ENCODE data around the gene PCDHB13.
"Not testable (repeated sequence)": the region's sequence is repeated elsewhere in the genome, so short reads cannot be mapped to it uniquely, and the experiment has no call there.

PCDHB13 gene

GRCh38 chr5:141213656-141214339 lies at the start of gene PCDHB13:
Gene PCDHB13 (plus strand): TSS chr5:141213919. CDS start chr5:141214124, 205 bp downstream.
- not testable (repeated sequence) for H3K4me1 ChIP-seq; H3K36me3 ChIP-seq (replicated peaks); H3K9me3 ChIP-seq; H3K27me3 ChIP-seq (ENCODE audit: low read depth)
- H3K4me3 ChIP-seq, result peak within 1 kb of the TSS; percentile 17
- in situ Hi-C loops (cut with MboI; ENCODE audit: low sequenced_read_pairs), result loop anchor here (25.0 kb wide), 1 partner anchor 349 kb away; no protein-coding TSS in a partner anchor
- DNase-seq (ENCODE audit: low spot score in 2 of 2), result peak; percentile 65 to 86

- H3K9me3 ChIP-seq, result no peaks in the 10 kb centered on the region
- in situ Hi-C loops (cut with MboI; ENCODE audit: low sequenced_read_pairs), result no loop called here
- H3K4me1 ChIP-seq, result no peaks in the 10 kb centered on the region
- DNase-seq (ENCODE audit: low spot score in 2 of 2), result peak; percentile 32 to 65
- no peak within 1 kb of the TSS for H3K4me3 ChIP-seq
- no peaks in the 10 kb centered on the region for H3K36me3 ChIP-seq (replicated peaks)
- H3K27me3 ChIP-seq (ENCODE audit: low read depth), result no peaks in the 10 kb centered on the region
These were observed 41.1 kb upstream of the PCDHB13 start, which contains the start of gene PCDHB7 for GRCh38 chr5:141172381-141173204. Gene PCDHB7 (plus strand): TSS chr5:141172644. CDS start chr5:141172836, 192 bp downstream.

GRCh38 chr5:141174291-141175104 lies 39.2 kb upstream of the PCDHB13 start:
- H3K4me3 ChIP-seq; H3K36me3 ChIP-seq (replicated peaks); H3K9me3 ChIP-seq; H3K27me3 ChIP-seq (ENCODE audit: low read depth); in situ Hi-C loops (cut with MboI; ENCODE audit: low sequenced_read_pairs); H3K4me1 ChIP-seq; DNase-seq (ENCODE audit: low spot score in 2 of 2): not testable (repeated sequence)

- H3K36me3 ChIP-seq (replicated peaks), result no peaks in the 10 kb centered on the region
- no peaks in the 10 kb centered on the region for H3K27me3 ChIP-seq (ENCODE audit: low read depth)
- in situ Hi-C loops (cut with MboI; ENCODE audit: low sequenced_read_pairs), result no loop called here
- no peaks in the 10 kb centered on the region for H3K9me3 ChIP-seq
- no peak for DNase-seq (ENCODE audit: low spot score in 2 of 2)
- H3K4me1 ChIP-seq, result no peaks in the 10 kb centered on the region
- H3K4me3 ChIP-seq, result no peak overlapping the region
These were observed 37.8 kb upstream of the PCDHB13 start for GRCh38 chr5:141175933-141176332.

- H3K36me3 ChIP-seq (replicated peaks); H3K27me3 ChIP-seq (ENCODE audit: low read depth); H3K9me3 ChIP-seq; in situ Hi-C loops (cut with MboI; ENCODE audit: low sequenced_read_pairs); H3K4me1 ChIP-seq: not testable (repeated sequence)
- H3K4me3 ChIP-seq, result peak within 1 kb of the TSS; percentile 13; the same call in 1 of the 2 replicates
- peak; percentile 8 to 26 for DNase-seq (ENCODE audit: low spot score in 2 of 2)
These were observed 36.0 kb upstream of the PCDHB13 start, which contains the start of gene PCDHB8 for GRCh38 chr5:141177577-141178191. Gene PCDHB8 (plus strand): TSS chr5:141177790. CDS start chr5:141178035, 245 bp downstream.

GRCh38 chr5:141179371-141179770 lies 34.3 kb upstream of the PCDHB13 start:
- H3K4me3 ChIP-seq; DNase-seq (ENCODE audit: low spot score in 2 of 2); H3K27me3 ChIP-seq (ENCODE audit: low read depth); H3K36me3 ChIP-seq (replicated peaks); H3K4me1 ChIP-seq; H3K9me3 ChIP-seq; in situ Hi-C loops (cut with MboI; ENCODE audit: low sequenced_read_pairs): not testable (repeated sequence)

- H3K4me3 ChIP-seq; in situ Hi-C loops (cut with MboI; ENCODE audit: low sequenced_read_pairs); H3K27me3 ChIP-seq (ENCODE audit: low read depth); DNase-seq (ENCODE audit: low spot score in 2 of 2); H3K36me3 ChIP-seq (replicated peaks); H3K9me3 ChIP-seq; H3K4me1 ChIP-seq: not testable (repeated sequence)
These were observed 33.8 kb upstream of the PCDHB13 start for GRCh38 chr5:141179876-141180275.

GRCh38 chr5:141180313-141180712 lies 33.4 kb upstream of the PCDHB13 start:
- Histone ChIP-seq H3K9me3 (no peaks in the 10 kb centered on the region; the same call in 1 of the 2 replicates), H3K4me1 (no peaks in the 10 kb centered on the region), H3K27me3 (ENCODE audit: low read depth) (no peaks in the 10 kb centered on the region), H3K4me3 (no peak overlapping the region), H3K36me3 (replicated peaks) (no peaks in the 10 kb centered on the region)
- DNase-seq (ENCODE audit: low spot score in 2 of 2), result no peak
- in situ Hi-C loops (cut with MboI; ENCODE audit: low sequenced_read_pairs), result no loop called here

- no peaks in the 10 kb centered on the region for H3K4me1 ChIP-seq
- no peaks in the 10 kb centered on the region; the same call in 1 of the 2 replicates for H3K9me3 ChIP-seq
- DNase-seq (ENCODE audit: low spot score in 2 of 2), result no peak
- no peak within 1 kb of the TSS for H3K4me3 ChIP-seq
- no peaks in the 10 kb centered on the region for H3K36me3 ChIP-seq (replicated peaks)
- H3K27me3 ChIP-seq (ENCODE audit: low read depth), result no peaks in the 10 kb centered on the region
- in situ Hi-C loops (cut with MboI; ENCODE audit: low sequenced_read_pairs), result no loop called here
These were observed 31.5 kb upstream of the PCDHB13 start, which contains the start of gene PCDHB16 for GRCh38 chr5:141182248-141182647. Gene PCDHB16 (plus strand): TSS chr5:141182387. CDS start chr5:141182560, 173 bp downstream.

GRCh38 chr5:141184117-141184855 lies 29.4 kb upstream of the PCDHB13 start:
- H3K4me3 ChIP-seq; H3K9me3 ChIP-seq; in situ Hi-C loops (cut with MboI; ENCODE audit: low sequenced_read_pairs); H3K4me1 ChIP-seq; H3K27me3 ChIP-seq (ENCODE audit: low read depth); H3K36me3 ChIP-seq (replicated peaks); DNase-seq (ENCODE audit: low spot score in 2 of 2): not testable (repeated sequence)

- H3K9me3 ChIP-seq, result no peaks in the 10 kb centered on the region
- H3K36me3 ChIP-seq (replicated peaks), result no peaks in the 10 kb centered on the region
- in situ Hi-C loops (cut with MboI; ENCODE audit: low sequenced_read_pairs), result no loop called here
- no peaks in the 10 kb centered on the region for H3K27me3 ChIP-seq (ENCODE audit: low read depth)
- no peak within 1 kb of the TSS for H3K4me3 ChIP-seq
- H3K4me1 ChIP-seq, result no peaks in the 10 kb centered on the region
- peak; percentile 23 to 67 for DNase-seq (ENCODE audit: low spot score in 2 of 2)
These were observed 26.7 kb upstream of the PCDHB13 start, which contains the start of gene PCDHB9 for GRCh38 chr5:141186897-141187512. Gene PCDHB9 (plus strand): TSS chr5:141187161. CDS start chr5:141187319, 158 bp downstream.

- H3K9me3 ChIP-seq; in situ Hi-C loops (cut with MboI; ENCODE audit: low sequenced_read_pairs); H3K4me1 ChIP-seq; H3K36me3 ChIP-seq (replicated peaks); DNase-seq (ENCODE audit: low spot score in 2 of 2); H3K27me3 ChIP-seq (ENCODE audit: low read depth); H3K4me3 ChIP-seq: not testable (repeated sequence)
These were observed 25.0 kb upstream of the PCDHB13 start for GRCh38 chr5:141188682-141189081.
